GM10248 (cell line): ENCODE results near the gene FNDC7.

Experiments used
- CTCF ChIA-PET: fragments of 300-600 bp; sonication (Branson Sonifier 250); formaldehyde crosslinking; extraction: SDS; loops from one replicate; lab custom pipeline; 2021; ENCODE audit warnings: antibody characterized with exemption; lab: Yijun Ruan, JAX
- POLR2A ChIA-PET: fragments of 350-650 bp; sonication (Branson Sonifier 250); formaldehyde crosslinking; extraction: SDS; loops from one replicate; lab custom pipeline; 2020; ENCODE audit warnings: antibody characterized with exemption; lab: Yijun Ruan, JAX
- DNase-seq: peaks from one replicate; pipeline ENCODE4 v3.0.0; 2012; ENCODE audit errors: extremely low spot score
- TF ChIP-seq, protein P1 (sequence below): IDR thresholded peaks from 2 replicates; pipeline ENCODE4 v1.5.1; 2012; ENCODE audit warnings: mild to moderate bottlenecking, low read depth; ENCODE audit errors: extremely low read depth, missing control alignments, control extremely low read depth

FNDC7 gene

GRCh38 chr1:108749081-108749480 is 36.4 kb downstream of the FNDC7 start:
- no peak for DNase-seq
- TF ChIP-seq, protein P1, sequence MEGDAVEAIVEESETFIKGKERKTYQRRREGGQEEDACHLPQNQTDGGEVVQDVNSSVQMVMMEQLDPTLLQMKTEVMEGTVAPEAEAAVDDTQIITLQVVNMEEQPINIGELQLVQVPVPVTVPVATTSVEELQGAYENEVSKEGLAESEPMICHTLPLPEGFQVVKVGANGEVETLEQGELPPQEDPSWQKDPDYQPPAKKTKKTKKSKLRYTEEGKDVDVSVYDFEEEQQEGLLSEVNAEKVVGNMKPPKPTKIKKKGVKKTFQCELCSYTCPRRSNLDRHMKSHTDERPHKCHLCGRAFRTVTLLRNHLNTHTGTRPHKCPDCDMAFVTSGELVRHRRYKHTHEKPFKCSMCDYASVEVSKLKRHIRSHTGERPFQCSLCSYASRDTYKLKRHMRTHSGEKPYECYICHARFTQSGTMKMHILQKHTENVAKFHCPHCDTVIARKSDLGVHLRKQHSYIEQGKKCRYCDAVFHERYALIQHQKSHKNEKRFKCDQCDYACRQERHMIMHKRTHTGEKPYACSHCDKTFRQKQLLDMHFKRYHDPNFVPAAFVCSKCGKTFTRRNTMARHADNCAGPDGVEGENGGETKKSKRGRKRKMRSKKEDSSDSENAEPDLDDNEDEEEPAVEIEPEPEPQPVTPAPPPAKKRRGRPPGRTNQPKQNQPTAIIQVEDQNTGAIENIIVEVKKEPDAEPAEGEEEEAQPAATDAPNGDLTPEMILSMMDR: no peak
- ChIA-PET POLR2A (interaction anchor here (0.6 kb wide), 1 partner anchor 352 kb away, joined by 3 read pairs; no protein-coding TSS in a partner anchor), CTCF (interaction anchor here (2.0 kb wide), 1 partner anchor 14 kb away, joined by 5 read pairs; no protein-coding TSS in a partner anchor)

DNA sequence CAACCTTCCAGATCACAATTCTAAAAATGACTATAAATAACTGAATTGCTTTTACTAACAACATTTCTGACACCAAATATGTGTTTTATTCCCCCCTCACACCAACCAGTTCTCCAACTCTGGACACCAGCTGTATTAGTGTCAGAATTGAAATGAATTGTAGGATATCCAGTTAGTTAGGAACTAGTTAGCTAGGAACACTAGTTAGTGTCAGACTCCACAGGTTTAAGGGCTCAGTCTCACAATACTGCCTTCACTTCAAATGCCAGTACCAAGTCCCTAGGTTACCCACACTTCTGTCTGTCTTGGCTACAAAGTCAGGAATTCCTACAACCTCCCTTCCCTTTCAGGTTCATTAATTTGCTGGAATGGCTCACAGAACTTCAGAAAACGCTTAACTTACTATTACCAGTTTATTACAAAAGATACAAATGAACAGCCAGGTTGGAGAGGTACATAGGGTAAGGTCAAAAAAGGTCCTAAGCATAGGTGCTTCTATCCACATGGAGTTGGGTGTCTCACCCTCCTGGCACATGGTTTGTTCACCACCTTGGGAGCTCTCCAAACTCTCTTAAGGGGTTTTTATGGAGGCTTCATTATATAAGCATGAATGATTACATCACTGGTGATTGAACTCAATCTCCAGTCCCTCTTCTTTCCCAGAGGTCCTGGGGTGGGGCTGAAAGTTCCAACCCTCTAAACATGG is 37.9 kb downstream of the FNDC7 start:
- TF ChIP-seq, protein P1: no peak
- POLR2A ChIA-PET: interaction anchor here (0.7 kb wide), 1 partner anchor 1464 kb away, joined by 3 read pairs; no protein-coding TSS in a partner anchor
- DNase-seq: no peak
- CTCF ChIA-PET: no interaction called here

- CTCF ChIA-PET: interaction anchor here (1.5 kb wide), 1 partner anchor 9 kb away, joined by 4 read pairs; no protein-coding TSS in a partner anchor
- TF ChIP-seq, protein P1: no peak
- no peak for DNase-seq
- POLR2A ChIA-PET: no interaction called here
Measured at GRCh38 chr1:108753363-108753762, 40.7 kb downstream of the FNDC7 start.

- CTCF ChIA-PET: no interaction called here
- POLR2A ChIA-PET: no interaction called here
- no peak for DNase-seq
- TF ChIP-seq, protein P1: no peak
Measured at GRCh38 chr1:108758796-108759195, 46.1 kb downstream of the FNDC7 start.

GRCh38 chr1:108767115-108767514 is 54.4 kb downstream of the FNDC7 start:
- POLR2A ChIA-PET: no interaction called here
- no peak for DNase-seq
- CTCF ChIA-PET: interaction anchor here (1.0 to 1.5 kb wide), 6 partner anchors 9 to 73 kb away, joined by 3 to 4 read pairs (median 3); no protein-coding TSS in a partner anchor
- TF ChIP-seq, protein P1: no peak

DNA sequence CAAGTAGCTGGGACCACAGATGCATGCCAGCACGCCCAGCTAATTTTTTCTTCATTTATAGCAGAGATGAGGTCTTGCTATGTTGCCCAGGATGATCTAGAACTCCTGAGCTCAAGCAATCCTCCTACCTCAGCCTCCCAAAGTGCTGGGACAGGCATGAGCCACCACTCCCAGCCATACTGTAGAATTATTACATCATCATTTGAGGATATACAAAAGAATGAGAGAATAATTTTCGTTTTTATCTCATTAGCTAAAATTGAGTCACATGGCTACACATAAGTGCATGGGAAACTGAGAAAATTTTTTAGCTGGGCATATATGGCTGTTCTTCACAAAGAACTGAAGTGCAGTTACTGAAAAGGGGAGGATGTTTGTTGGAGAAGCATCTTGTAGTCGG is 55.0 kb downstream of the FNDC7 start:
- DNase-seq: no peak
- ChIA-PET POLR2A (no interaction called here), CTCF (interaction anchor here (1.0 to 1.5 kb wide), 6 partner anchors 10 to 72 kb away, joined by 3 to 4 read pairs (median 3); no protein-coding TSS in a partner anchor)
- TF ChIP-seq, protein P1: no peak
